GM21619 (cell line): ENCODE data around the gene MAP1LC3B2.

Source experiments
- ATAC-seq: cut with Tn5 transposase; IDR thresholded peaks from one replicate; pipeline ENCODE4 v1.9.1; 2021; ENCODE audit not compliant: unreplicated experiment

Gene MAP1LC3B2

DNA sequence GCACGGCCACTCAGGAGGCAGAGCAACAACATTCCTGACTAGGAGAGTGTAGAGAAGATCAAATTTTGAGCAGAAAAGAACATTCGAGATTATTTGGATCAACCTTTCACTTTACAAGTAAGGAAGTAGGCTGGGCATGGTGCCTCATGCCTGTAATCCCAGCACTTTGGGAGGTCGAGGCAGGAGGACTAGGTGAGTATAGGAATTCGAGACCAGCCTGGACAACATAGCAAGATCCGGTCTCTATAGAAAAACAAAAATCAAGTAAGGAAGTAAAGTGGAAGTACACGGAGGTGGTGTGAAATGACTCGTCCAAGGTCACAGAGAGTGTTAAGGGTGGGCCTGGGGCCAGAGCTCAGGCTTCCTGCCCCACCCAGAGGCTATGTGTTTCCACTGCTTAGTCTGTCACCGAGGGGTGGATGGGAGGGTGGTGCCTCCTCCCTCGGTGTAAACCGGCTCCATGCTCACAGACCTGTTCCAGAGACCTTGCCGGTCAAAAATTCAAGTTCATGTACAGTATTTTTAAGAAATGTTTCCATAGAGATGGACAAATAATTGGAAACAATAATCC is 51.9 kb downstream of the MAP1LC3B2 start:
- no peak for ATAC-seq

DNA sequence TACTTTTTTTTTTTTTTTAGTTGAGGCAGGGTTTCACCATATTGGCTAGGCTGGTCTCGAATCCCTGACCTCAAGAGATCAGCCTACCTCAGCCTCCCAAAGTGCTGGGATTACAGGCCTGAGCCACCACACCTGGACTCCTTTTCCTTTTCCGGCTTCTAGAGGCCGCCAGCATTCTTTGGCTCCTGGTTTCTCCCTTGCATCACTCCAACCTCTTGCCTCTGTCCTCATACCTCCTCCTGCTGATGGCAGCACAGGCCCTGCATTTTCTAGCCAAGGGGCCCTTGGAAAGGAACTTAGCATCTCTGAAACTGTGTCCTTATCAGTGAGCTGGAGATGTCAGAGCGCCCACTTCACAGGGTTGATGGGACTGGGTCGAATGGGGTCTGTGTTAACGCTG is 53.3 kb downstream of the MAP1LC3B2 start:
- no peak for ATAC-seq

DNA sequence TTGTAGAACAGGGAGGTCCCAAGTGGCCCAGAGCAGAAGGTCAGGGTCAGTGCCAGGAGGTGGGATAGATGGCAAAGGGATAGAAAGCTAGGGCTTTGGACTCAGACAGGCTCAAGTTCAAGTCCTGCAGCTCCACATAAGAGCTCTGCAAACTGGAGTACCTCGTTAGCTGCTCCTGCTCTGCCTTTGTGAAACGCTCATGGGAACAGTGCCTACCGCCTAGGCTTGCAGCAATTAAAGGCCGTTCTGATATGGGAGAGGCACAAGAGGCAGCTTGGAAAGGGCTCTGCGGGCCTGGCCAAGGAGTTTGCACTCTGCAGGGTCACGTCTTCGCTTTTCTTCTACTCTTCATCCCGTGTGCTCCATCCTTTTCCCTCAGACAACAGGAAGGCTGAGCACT is 54.1 kb downstream of the MAP1LC3B2 start:
- ATAC-seq, result no peak

DNA sequence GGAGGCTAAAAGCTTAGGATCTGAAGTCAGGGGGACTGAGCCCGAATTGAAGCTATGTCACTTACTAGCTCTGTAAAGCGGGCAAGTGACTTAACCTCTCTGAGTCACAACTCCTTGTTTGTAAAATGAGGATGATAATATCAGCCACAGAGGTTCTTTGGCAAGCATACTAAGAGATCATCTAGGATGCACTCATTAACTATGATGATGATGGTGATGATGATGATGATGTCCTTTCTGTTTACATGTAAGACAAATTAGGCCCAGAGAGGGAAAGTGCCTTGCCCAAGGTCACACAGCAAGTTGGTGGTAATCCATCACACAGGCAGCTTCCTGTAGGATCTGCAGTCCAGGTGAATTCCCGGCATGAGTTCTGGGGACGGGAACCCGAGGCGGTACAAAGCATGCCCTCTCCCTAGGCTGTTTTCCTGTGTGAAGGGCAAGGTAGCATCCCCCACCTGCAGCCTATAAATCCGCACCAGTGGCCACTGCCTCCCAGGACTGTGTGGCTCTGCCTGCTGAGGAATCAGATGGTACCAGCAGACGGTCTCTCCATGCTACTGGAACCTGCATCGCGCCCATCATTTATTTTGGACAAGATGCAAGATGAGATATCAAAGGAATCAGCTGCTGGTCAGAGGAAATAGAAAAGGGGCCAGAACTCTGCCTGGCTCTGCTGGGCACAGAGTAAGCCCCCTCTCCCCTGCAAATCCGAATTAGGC is 55.2 kb downstream of the MAP1LC3B2 start:
- ATAC-seq, result no peak

DNA sequence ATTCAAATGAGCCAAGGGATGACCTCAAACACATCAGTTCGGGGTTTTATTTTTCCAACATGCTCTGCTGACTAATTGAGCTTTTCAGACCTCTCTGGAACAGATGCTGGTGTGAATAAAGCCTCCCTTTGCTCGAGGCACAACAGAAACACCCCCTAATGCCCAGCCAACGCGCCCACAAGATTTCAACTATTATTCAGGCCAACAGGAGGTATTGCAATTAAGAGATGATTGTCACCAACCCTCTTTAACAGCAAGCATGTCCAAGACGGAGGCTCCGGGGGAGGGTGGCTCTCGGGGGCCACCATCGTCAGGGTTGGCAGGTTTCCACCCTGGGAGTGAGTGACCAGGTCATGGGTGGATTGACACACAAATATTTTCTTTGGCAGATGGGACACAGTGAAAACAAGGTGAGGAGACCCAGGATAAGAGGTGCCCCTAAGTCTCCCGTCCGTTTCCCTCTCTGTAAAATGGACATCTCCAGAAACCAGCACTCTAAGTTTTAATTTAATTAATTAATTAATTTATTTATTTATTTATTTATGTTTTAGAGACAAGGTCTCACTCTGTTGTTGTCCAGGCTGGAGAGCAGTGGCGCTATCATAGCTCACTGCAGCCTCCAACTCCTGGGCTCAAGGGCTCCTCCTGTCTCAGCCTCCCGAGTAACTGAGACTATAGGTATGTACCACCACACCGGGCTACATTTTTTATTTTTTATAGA is 56.1 kb downstream of the MAP1LC3B2 start:
- no peak for ATAC-seq

DNA sequence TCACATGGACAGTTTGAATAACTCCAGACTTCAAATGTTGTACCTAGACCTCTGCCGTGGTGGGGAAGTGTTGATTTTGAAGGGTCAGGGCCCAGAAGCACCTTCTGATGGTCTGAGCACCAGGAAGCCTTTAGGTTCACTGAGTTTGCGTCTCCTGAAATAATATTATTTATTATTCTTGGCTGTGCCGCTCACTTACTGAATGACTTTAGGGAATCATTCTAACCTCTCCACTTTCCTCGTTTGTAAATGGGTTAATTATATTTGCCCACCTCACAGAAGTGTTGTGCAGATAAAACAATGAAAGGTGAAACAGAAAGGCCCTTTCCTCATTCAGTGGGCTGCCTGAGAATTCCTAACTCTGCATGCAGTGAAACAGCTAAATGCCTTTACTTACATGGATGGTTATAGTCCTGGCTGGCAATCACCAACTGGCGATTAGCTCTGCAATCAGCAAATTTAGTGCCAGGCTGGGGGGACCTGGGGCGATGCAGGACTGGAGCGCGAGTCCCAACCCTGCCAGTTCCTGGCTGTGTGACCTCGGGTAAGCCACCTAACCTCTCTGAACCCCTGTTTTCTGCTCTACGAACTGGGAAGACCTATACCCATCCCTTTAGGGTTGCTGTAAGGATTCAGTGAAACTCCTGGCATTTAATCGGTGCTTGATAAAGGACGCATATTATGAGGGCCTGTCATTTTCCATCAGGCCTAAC is 57.5 kb downstream of the MAP1LC3B2 start:
- ATAC-seq, result no peak

DNA sequence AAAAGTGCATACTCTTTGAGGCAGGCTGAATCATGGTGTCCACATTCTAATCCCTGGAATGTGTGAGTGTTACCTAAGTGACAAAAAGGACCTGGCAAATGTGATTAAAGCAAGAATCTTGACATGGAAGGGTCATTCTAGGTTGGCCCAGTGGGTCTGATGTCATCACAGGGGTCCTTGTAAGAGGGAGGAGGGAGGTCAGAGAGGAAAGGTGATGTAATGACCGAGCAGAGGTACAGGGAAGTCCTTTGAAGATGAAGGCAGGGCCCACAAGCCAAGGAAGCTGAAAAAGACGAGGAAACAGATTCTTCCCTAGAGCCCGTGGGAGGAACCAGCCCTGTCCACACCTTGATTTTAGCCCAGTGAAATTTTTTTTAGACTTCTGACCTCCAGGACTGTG is 60.1 kb downstream of the MAP1LC3B2 start:
- ATAC-seq, result no peak

DNA sequence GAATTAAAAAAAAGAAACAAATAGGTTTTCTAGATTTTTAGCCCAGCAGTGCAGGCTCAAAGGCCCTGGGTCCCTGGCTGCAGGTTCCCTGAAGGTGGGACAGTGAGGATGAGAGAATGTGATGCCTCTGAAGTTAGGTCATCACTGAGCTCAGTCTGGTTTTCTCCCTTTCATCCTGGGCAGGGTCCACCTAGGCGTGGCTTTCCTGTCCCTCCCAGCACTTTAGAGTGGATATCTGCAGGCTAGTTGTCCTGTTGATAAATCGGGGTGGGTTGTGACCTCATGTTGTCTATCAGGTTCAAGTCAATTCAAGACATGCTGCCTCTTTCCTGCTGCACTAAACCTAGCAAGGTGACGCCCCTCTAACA is 60.9 kb downstream of the MAP1LC3B2 start:
- no peak for ATAC-seq

DNA sequence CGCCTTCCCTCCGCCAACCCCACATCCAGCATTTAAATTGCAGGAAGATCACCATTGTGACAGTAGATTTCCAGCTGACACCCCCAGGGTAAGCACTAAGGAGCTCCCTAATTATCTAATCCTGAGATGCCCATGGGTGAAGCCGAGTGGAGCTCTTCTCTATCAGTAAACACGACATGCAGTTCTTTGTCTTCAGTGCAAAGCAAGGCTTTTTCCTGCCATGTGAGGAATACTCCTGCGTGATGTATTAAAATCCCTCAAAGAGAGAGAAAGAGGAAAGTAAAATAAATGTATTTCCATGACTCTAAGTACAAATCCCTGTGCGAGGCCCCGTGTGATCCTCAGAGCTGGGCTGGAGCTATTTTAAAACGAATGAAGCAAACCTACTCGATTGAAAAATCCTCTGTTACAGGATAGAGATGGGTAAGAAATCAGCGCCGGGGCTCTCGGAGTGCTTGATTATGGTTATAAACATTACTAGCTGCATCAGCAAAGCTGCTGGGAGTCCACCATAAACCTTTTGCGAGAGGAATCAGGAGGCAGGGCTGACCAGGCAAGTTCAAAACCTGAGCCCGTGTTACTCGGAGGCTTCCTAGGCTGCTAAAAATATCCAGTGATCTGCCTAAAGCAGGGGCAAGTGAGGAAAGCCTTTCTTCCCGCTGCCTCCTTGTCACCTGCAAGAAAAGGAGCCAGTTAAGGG is 61.5 kb downstream of the MAP1LC3B2 start:
- ATAC-seq, result no peak

DNA sequence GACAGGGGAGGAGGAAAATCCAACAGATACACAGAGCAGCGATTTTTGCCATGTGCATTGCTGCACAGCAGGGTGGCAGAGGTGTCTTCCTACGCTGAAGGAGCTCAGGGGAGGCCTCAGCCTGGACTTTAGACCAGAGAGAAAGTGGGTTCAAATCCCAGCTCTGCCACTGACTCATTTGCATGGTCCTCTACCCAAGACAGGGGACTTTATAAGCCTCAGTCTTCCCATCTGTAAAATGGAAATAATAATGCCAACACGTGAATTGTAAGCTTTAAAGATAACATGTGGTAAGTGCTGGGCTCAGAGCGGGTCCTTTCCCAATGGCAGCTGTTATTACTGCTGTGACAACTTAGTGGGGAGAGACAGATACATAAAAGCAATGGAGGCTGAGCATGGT is 62.0 kb downstream of the MAP1LC3B2 start:
- ATAC-seq, result no peak

DNA sequence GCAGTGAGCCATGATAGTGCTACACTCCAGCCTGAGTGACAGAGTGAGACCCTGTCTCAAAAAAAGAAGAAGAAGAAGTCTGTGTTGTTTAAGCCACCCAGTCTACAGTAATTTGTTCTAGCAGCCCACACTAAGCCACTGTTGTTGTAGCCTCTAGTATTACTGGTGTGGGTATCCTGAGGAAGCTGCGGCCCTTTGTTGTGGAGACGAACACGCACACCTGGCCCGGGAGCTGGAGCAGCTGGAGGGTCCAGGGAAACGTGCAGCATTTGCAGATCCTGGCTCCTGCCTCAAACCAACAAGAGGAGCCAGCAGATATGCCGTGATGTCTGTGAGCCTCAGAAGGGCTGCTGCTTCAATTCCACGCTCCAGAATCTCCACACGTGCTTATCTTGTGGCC is 65.3 kb downstream of the MAP1LC3B2 start:
- no peak for ATAC-seq

DNA sequence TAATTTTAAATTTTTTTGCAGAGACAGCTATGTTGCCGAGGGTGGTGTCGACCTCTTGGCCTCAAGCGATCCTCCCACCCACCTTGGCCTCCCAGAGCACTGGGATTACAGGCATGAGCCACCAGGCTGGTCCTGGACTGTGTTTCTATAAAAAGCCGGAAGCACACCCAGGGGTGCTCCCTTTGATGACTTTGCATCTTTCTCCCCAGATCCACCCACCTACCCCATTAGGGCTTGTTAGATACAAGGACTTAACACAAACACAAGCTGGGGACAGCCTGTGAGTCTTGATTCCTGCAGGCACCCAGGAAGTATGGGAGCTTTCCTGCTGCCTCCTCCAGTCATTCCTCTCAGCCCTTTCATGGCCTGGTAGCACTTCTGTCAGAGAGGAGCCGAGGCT is 67.0 kb downstream of the MAP1LC3B2 start:
- no peak for ATAC-seq
